Cerebellar cortex (tissue), 1 donor: Measurements from ENCODE around the gene PIK3R5.

ENCODE experiments used
- DNase-seq: peaks from one replicate; pipeline ENCODE4 v3.0.0-alpha.2; 2015; ENCODE audit warnings: low spot score

PIK3R5 gene

DNA sequence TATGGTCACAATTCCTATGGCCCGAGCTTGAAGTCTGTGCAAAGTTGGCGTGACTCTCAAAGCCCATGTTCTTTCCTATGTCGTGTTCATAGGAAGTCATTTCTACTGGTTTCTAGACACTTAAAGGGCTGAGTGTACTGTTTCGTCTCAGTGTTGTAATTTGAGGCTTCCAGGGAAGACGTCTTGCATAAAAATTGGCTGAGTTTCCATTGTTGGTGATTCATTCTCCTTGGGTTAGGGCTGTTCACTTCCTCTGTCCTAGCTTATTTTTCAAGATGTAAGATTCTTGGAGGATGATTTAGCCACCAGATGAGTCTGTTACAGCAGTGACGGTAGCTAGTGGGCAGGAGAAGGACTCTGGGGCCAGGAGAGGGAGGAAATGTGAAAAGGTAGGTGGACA is 43.1 kb downstream of the PIK3R5 start:
- DNase-seq, result no peak

DNA sequence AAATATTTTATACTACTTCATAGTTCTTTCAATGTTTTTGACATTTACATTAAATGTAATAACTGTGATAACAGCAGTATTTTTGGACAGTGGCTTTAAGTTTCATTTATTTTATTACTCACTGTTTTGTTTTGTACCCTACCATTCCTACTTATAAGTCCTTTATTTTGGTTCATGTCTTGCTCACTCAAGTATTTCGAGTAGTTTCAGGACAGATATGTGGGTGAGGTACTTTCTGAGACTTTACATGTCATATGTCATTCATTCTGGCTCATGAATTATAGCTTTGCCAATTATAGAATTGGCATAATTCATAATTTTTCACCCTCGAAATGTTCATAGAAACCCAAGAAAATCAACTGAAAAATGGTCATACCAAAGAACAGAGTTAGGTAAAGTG is 44.4 kb downstream of the PIK3R5 start:
- no peak for DNase-seq

DNA sequence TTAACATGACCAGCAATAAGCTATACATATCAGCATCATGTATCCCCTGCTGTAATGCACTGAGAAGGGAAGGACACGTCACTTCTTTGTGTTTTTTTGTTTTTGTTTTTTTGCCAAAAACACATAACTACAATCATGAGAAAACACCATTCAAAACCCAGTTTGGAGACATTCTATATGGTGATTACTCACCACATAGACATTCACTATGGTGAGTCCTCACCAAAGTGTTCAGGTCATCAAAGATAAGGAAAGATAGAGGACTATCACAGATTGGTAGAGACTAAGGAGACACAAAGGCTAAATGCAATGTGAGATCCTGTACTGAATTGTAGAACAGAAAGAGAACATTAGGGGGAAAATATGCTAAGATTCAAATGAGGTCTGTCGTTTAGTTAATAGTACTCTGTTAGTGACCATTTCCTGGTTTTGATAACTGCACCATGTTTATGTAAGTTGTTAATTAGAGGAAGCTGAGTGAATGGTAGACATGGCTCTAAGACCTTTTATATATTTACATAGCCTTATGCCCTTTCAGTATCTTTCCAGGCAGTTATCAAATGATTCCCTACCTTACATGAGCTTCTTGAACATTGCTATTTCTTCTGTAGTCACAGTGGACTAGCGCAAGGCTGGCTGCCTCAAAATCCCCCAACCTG is 46.6 kb downstream of the PIK3R5 start:
- no peak for DNase-seq

DNA sequence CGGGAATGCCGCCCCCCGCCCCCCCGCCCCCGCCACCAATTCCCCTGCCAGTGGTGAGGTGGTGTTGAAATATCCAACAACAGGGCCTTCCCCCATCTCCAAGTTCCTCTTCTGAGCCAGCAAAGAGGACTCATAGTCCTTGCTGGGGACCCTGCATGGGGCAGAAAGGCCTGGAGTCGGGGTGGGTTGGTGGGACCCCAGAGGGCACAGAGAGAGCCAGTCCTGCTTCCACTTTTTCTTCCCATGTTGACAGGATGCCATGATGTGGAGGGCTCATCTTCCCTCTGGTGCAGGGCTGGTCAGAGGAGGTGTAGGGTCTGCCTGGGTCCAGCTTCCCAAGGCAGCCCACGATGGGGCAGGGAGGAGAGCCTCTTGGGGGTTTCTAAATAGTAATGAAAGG is 49.0 kb downstream of the PIK3R5 start:
- no peak for DNase-seq

DNA sequence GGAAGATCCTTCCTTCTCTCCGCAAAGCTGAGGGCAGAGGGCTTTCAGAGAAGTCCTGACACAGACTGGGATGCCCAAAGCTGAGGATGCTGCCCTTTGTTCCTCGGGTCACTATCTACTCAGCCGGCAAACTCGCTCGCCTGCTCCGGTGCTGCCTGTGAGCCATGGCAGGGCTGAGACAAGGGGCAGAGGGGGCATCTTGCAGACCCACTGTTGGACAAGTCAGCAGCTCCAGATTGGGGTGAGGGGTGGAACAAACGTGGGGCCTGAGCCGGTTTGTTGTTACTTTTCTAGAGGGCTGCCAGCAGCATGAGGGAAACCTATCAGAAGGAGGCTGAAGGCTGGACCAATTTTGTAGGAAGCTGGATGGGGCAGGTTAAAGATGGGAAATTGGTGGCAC is 51.0 kb downstream of the PIK3R5 start:
- no peak for DNase-seq

DNA sequence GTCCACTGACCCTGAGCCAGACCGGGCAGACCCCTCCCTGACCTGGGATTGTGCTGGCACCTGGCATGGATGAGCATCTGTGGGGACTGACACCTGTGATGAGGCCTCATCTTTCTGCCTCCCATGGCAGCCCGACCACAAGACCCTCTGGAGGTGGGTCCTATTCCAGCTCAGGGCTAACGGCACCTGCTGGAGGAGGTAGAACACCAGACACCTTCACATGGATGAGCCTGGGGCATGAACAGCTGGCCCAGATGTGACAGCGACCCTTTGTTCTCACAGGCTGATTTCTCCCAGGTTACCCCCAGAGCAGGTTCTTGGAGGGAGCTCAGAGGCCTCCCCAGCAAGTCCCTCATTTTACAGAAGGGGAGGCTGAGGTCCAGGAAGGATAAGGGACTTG is 51.6 kb downstream of the PIK3R5 start:
- DNase-seq, result no peak

DNA sequence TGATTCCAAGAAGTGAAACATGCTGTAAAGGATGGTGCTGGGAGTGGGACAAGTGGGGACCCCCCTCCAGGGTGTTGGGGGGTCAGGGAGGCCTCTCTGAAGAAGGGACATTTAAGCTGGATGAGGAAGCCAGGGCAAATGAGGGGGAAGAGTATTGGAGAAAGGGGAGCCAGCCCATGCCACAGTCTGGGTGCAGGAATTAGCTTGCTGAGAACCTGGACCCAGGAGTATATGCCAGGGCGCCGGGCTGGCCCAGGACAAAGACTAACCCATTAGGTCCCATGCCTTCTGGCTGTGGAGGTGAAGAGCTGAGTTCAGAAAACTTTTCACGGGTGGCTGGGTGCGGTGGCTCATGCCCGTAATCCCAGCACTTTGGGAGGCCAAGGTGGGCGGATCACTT is 52.4 kb downstream of the PIK3R5 start:
- DNase-seq, result no peak

DNA sequence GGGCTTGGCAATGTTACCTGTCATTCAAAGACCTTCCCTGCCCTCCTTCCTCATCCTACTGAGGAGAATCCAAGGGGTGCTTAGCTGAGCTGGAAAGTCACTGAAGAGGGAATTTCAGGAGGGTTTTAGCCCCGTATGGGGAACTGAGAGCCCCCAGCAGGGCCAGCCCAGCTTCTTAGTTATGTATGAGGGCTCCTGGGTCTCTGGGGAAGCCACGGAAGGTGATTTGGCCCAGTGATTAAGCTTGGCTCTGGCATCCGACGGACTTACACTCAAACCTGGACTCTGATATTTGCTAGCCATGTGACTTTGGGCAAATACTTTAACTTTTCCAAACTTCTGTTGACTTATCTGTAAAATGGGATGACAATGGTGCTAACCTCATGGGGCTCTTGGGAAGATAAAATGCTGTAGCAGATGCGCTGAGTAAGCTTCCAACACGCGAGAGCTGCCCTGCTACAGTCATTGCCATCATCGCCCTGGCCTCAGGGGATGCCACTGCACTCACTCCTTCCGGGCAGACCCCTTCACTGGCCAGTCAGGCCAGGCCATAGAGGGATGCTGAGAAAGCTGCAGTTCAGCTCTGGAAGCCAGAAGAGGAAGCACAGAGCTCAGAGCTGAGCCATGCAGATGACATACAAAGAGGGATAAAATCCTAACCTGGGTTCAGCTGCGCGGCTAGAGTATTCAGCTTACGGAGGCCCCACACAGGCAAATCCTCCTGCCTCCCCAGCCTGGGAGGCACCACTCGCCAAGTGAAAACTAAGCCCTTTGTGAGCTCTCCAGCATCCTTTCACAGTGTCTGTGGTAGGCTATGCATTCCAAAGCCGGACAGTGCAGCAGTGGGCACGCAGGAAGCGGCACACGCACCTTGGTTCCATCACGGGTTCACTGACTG is 53.2 kb downstream of the PIK3R5 start:
- DNase-seq, result no peak

DNA sequence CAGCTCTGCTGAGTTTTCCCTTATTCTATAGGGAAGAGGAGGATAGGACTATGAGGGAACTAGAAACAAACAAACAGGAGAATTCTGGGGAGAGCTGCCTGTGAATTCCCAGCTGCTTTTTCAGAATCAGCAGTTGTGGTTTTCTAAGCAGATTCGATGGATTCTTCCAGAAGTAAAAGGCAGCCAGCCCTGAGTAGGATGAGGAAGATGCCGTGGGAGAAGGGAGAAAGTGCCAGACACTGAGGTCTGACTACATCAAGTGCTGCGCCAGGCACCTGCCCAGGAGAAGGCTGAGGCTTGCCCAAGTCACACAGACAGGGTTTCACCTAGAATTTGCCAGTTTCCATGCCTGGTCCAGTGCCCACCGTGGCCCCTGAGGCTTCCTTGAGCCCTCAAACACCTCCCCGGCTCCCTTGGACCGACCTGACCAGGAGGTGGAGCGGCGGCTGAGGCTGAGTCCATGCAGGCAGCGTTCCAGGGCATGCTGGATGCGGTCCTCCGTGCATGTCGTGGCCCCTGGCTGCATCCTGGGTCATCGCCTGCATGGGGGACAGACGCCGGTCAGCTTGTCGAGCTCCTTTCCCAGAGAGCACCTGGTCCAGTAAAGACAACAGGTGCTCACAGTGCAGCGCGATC is 54.4 kb downstream of the PIK3R5 start:
- DNase-seq, result no peak

DNA sequence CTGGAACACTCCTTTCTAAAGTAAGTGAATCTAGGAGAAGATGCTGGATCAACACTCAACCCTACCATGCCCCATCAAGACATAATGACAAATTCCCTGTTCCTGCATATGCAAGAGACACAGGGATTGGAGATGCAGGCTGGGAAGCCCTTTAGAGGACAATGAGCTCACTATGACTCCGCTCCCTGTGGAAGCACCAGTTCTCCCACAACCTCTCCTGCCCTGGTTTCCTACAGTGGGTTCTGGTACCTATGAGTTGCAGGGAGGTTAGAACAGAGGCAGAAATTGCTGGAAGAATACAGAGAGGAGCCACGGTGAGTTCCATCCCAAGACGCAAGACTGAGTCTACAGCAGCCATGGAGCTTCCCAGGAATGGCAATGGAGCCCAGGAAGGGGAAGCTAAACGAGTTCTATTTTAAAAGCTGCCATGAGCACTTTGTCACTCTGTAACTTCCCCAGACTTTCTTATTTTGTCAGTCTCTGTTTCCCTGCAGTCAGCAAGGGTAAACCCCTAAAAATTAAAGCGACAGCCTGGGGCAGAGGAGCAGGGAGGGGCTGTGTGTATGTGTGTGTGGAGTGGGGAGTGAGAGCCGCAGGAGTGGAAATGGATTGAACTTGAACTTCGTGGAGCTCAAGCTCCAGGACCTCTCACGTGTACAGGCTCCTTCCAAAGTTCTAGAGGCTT is 55.8 kb downstream of the PIK3R5 start:
- no peak for DNase-seq

DNA sequence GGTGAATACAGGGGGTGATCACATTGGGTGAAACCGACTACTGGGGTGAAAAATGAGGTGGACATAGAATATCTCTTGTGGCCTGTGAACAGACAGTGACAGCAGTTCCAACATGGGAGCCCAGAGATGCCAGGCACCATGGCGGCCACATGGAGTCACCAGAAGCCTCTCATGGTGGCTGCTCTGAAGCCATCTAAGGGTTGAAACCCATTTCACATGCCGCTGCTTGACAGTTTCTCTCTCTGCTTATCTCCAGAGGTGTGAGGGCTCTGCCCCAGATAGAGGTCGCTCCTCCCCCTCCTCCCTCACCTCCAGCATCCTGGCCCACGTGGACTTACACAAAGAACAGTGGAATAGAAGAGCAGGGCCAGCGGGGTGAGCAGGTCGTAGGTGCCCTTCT is 60.2 kb downstream of the PIK3R5 start:
- no peak for DNase-seq

DNA sequence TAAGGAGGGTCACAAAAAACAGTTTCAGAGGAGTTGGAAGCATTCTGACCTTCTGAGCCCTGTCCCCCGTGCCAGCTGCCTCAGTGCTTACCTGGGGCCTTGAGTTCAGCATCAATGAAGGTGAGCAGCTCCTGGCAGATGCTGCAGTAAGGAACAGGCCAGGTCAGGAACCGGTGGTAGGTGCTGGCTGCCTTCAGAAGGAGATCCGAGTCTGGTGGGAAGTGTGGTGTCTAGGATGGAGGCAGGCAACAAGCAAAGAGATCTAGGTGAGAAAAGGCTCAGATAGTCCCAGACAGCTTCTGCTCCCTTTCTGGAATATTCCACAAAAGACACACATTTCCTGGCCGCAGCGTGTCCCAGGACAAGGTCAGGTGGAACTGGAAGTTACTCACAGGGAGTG is 60.8 kb downstream of the PIK3R5 start:
- DNase-seq, result no peak

DNA sequence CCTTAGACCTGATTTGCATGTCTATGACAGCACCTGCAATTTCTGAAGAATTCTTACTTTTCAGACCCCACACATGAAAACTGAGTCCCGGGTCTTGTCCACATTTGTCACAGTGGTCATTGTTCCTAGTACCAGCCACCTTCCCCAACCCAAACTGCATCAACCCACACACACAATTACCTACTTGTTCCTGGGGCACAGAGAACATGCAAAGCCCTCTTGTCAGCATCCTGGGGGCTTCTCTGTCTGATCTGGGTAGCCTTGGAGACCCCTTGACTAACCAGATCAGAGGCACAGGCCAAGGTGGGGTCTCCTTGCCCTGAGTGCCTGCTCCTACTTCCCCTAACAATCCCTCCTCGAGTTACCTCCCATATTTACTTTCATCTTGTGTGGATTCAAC is 61.3 kb downstream of the PIK3R5 start:
- no peak for DNase-seq

DNA sequence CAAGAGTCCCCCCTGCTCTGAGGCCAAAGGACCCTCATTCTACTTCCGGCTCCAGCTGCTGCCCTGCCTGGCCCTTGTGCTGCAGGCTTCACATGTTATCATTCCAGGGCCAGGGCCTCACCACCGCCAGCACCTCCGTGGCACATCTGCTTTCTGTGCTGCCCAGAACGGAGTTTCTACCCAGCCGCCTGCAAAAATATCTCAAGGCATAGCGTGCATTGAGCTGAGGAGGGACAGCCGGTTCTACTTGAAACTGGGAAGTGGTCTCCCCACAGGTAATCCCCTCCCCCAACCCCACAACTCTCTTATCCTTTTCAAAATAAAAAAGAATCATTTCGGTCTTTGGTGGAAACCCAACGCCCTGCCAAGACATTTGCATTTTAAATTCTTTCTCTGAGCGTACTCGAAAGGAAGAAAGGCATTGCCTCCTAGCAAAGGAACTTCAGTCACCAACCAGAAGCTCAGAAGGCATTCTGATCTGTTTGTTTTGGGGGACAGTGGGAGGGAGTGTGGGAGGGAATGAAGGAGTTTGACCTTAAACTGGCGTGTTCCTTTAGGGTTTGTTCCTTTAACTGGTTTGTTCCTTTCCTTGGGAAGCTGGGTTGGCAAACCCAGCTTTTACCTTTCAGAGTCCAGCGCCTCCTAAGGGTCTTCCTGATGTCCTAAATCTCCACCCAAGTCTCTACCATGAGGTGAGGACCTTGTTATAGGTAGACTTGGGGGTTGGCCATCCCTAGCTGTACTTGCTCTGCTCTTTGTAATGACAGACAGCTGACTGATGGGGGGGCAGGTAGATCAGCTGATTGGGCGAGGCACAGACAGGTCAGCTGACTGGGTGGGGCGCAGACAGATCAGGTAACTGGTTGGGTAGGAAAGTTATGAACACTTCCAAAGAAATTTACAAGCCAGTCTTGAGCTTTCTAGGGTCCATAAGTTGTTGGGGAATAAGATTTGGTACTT is 64.6 kb downstream of the PIK3R5 start:
- DNase-seq, result no peak

DNA sequence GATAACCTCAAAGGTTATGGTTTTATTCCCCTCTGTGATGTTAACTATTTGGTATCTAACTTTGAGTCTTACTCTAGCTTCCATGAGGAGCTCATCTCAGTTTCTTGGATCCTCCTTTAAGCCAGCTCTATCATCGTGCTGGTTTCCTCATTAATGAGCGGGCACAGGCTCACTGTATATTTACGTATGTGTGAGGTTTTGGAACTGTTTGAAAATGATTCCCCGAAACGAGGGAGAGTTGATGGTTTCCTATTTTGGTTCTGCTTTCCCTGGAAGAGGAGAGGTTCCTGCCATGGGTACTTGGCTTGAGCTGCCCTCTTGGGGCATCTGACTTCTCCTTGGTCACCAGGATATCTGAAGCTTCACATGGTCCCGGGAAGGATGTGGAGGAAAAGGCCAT is 65.3 kb downstream of the PIK3R5 start:
- DNase-seq, result no peak

DNA sequence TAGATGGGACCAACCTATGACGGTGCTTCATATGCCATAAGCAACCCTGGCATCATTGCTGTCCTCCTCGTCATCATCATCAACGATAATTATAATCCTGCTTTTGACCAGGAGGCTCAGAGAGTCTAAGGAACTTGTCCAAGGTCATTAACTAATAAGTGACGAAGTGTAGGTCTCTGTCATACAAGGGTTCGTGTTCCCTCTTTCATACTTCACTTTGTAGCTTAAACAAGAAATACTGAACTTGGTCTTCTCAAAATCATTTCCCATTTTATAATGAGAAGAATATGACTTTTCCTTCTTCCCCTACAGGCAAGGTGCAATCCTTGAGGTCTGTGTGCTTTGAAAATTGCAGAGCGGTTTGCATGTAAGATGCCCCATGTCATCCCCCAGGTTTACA is 66.9 kb downstream of the PIK3R5 start:
- DNase-seq, result no peak

DNA sequence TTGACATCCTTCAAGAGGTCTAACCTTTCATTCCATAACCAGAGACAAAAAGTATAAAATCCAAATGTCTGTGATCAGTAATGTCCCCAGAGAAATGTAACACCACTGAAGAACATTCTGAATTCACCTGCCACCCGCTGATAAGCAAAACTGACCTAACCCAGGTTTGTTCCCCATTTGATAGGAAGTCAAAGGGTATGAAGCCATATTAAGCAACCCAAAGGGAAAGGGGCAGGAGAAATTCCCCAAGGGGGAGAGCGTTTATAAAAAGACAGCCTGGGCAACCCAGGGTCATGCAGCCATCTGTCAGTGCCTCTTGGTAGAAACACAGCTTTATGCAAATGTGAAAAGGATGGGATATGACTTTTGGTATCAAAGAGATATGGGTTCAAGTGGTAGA is 67.4 kb downstream of the PIK3R5 start:
- no peak for DNase-seq

DNA sequence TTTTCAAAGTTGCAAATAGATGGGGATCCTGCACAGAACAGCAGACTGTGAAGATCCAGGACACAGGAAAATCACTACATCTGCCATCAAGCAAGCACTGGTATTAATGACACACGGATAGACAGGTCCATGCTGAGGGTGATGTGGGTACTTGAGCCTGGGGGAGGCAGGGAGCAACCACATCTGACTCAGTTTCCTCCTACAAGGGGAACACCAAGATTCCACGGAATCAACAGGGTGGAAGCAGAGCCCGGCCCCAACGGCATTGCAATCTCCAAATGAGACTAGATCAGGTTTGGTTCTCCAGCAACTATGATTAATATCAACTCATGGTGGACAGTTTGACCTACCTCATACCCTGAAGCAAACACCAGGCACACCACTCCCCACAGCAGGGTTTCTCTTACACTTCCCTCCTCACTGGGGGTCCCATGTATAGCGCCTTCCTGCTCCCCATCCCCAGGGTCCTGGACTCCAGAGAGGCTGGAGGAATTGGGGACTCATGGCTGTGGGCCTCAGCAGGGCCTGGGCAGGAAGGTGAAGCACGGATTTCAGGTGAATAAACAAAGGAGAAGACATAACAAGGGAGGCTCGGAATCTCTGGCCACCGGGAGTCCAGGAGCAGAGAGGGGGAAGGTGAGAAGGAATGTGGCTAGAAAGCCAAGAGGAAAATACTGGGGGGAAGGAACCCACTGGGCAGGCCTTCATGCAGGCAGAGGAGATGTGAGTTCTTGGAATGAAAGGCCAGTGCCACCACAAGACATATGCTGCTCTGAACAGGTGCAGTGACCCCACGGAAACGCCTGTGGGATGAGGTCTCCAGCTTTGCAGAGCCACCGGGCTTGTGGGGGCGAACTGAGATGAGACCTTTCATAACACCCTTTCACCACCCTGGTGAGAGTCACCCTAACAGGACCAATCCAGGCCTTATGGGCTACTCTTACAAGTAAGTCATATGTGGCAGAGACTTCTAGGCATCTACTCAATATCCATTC is 68.6 kb downstream of the PIK3R5 start:
- no peak for DNase-seq

DNA sequence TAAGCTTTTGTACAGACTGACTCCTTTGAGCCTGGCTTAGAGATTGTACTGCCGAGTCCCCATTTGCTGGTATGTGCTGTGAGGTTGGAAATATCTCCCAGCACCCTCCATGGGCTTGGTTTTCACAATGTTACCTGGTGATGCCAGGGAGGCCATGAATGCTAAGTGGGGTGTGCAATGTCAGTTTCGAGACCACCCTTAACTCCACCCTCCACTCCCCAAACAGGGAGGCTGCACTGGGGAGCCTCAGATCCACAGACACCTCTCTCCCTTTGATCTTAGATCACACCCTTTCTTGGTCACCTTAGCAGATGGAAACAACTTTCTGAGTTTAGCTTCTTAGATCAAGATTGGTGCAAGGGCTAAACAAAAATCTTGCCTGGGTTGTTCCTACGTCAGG is 69.4 kb downstream of the PIK3R5 start:
- no peak for DNase-seq
